Neuronal stem cell (in vitro differentiated cells): ENCODE data around the gene CLNK.

ENCODE experiments used
- DNase-seq: peaks from one replicate; pipeline ENCODE4 v3.0.0-alpha.2; 2013; ENCODE audit warnings: low spot score
- H2AFZ ChIP-seq: one replicate; pipeline ENCODE4 v1.6.1; 2013; ENCODE audit warnings: mild to moderate bottlenecking, low read length, inconsistent platforms
- H2AK5ac ChIP-seq: 2 replicates; pipeline ENCODE4 v1.6.1; 2013; ENCODE audit warnings: low read depth, mild to moderate bottlenecking, inconsistent platforms, low read length, moderate library complexity, mixed read lengths
- H2BK120ac ChIP-seq: 2 replicates; pipeline ENCODE4 v1.6.1; 2013; ENCODE audit warnings: low read depth, mild to moderate bottlenecking, inconsistent platforms, low read length, moderate library complexity, mixed read lengths
- H2BK12ac ChIP-seq: one replicate; pipeline ENCODE4 v1.6.1; 2013; ENCODE audit warnings: low read length, inconsistent platforms
- H2BK15ac ChIP-seq: 2 replicates; pipeline ENCODE4 v1.6.1; 2013; ENCODE audit warnings: mild to moderate bottlenecking, low read length, inconsistent platforms, mixed read lengths
- H2BK5ac ChIP-seq: one replicate; pipeline ENCODE4 v1.6.1; 2013; ENCODE audit warnings: inconsistent platforms, mild to moderate bottlenecking, low read length, moderate library complexity
- H3K14ac ChIP-seq: one replicate; pipeline ENCODE4 v1.6.1; 2013; ENCODE audit warnings: low read length, inconsistent platforms
- H3K18ac ChIP-seq: 2 replicates; pipeline ENCODE4 v1.6.1; 2013; ENCODE audit warnings: low read length, inconsistent platforms
- H3K23ac ChIP-seq: 2 replicates; pipeline ENCODE4 v1.6.1; 2013; ENCODE audit warnings: low read depth, mild to moderate bottlenecking, mixed read lengths, low read length, inconsistent platforms; ENCODE audit not compliant: poor library complexity
- H3K27ac ChIP-seq: replicated peaks from 3 replicates; pipeline ENCODE4 v1.5.1; 2013; ENCODE audit warnings: low read length, inconsistent platforms
- H3K27me3 ChIP-seq, 3 experiments: 2 replicates each; pipeline ENCODE4 v1.6.1; 2013; ENCODE audit warnings: low read length in 3 of 3, mild to moderate bottlenecking in 2 of 3, inconsistent platforms in 1 of 3, low read depth in 1 of 3, mixed read lengths in 1 of 3, moderate library complexity in 1 of 3; ENCODE audit not compliant: control insufficient read depth in 3 of 3, insufficient read depth in 3 of 3
- H3K36me3 ChIP-seq, 2 donors: replicated peaks in 1 of 2; 2 replicates each; pipeline ENCODE4 v1.6.1; 2013; ENCODE audit warnings: low read length in 2 of 2; ENCODE audit not compliant: control insufficient read depth in 2 of 2, insufficient read depth in 2 of 2
- H3K4ac ChIP-seq: 2 replicates; pipeline ENCODE4 v1.6.1; 2013; ENCODE audit warnings: inconsistent platforms, mild to moderate bottlenecking, low read length, moderate library complexity
- H3K4me1 ChIP-seq, 2 donors: 1 replicate in 1 of 2; 2 replicates in 1 of 2; pipeline ENCODE4 v1.6.1; 2013; ENCODE audit warnings: low read length in 2 of 2, low read depth in 1 of 2; ENCODE audit not compliant: control insufficient read depth in 2 of 2, insufficient read depth in 1 of 2
- H3K4me2 ChIP-seq: one replicate; pipeline ENCODE4 v1.6.1; 2013; ENCODE audit warnings: mild to moderate bottlenecking, low read length, inconsistent platforms; ENCODE audit not compliant: insufficient read depth, poor library complexity, severe bottlenecking
- H3K4me3 ChIP-seq, 2 donors: 2 replicates each; pipeline ENCODE4 v1.5.1; 2013; ENCODE audit warnings: low read length in 2 of 2, mild to moderate bottlenecking in 2 of 2, inconsistent platforms in 1 of 2, moderate library complexity in 1 of 2
- H3K79me1 ChIP-seq: one replicate; pipeline ENCODE4 v1.6.1; 2013; ENCODE audit warnings: low read depth, mild to moderate bottlenecking, inconsistent platforms, low read length, moderate library complexity
- H3K9ac ChIP-seq: one replicate; pipeline ENCODE4 v1.6.1; 2013; ENCODE audit warnings: mild to moderate bottlenecking, low read depth, low read length, inconsistent platforms; ENCODE audit not compliant: poor library complexity
- H3K9me3 ChIP-seq, 2 donors: replicated peaks in 1 of 2; 2 replicates each; pipeline versions ENCODE3 to v1.6.1; 2013; ENCODE audit warnings: low read length in 2 of 2, mild to moderate bottlenecking in 2 of 2, inconsistent platforms in 1 of 2, low read depth in 1 of 2, mixed read lengths in 1 of 2, moderate library complexity in 1 of 2; ENCODE audit not compliant: control insufficient read depth in 2 of 2, insufficient read depth in 1 of 2
- H4K8ac ChIP-seq: one replicate; pipeline ENCODE4 v1.6.1; 2013; ENCODE audit warnings: low read depth, mild to moderate bottlenecking, inconsistent platforms, low read length, moderate library complexity
- H4K91ac ChIP-seq: one replicate; pipeline ENCODE4 v1.6.1; 2013; ENCODE audit warnings: low read length, low read depth, mild to moderate bottlenecking, inconsistent platforms; ENCODE audit not compliant: poor library complexity
- whole genome bisulfite sequencing, 2 donors: extraction: QIAGEN DNeasy Blood & Tissue Kit; methylation state at CpG; one replicate each; pipeline ENCODE4 v1.1.7; 2013; ENCODE audit warnings: missing lambda C conversion rate in 2 of 2, mixed read lengths in 1 of 2; ENCODE audit not compliant: insufficient read length in 2 of 2, insufficient replicate concordance in 1 of 2; ENCODE audit errors: extremely low coverage in 2 of 2; 5-methylcytosine and 5-hydroxymethylcytosine counted together

The CLNK gene

DNA sequence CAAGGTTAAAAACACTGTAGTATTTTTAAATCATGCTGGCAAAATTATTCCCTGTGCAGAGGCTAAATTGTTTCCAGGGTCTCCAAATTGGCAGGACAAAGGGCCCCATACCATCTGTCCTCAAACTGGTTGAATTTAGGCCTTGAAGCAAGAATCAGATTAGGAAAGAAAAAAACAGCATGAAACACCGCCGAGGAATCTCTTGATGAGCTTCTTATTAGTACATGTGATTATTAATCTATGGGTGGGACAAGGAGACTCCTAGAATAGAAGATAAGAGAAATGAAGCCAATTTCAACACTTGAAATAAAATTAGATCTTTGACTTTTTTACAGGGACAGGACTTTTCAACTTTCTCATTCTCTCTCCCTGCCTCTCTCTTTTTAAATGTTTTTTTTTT, 7.1 kb upstream of the CLNK start:
- Histone ChIP-seq H2AFZ (no peak overlapping the region), H4K8ac (no peak overlapping the region), H3K4me3 (no peak overlapping the region), H3K4ac (no peak overlapping the region), H2BK12ac (no peak overlapping the region), H3K36me3 (no peaks in the 10 kb centered on the region), H3K14ac (no peak overlapping the region), H2BK5ac (no peak overlapping the region), H3K79me1 (no peaks in the 10 kb centered on the region), H2BK120ac (no peak overlapping the region), H3K9me3 (peaks cover 0 to 7% of the 10 kb centered on the region in 2 donors), H3K18ac (no peak overlapping the region), H3K4me2 (no peak overlapping the region), H3K9ac (no peak overlapping the region), H3K27ac (no peak overlapping the region), H4K91ac (no peak overlapping the region), H2AK5ac (no peak overlapping the region), H3K4me1 (peaks cover 0 to 4% of the 10 kb centered on the region in 2 donors), H3K23ac (no peak overlapping the region), H3K27me3 (no peaks in the 10 kb centered on the region), H2BK15ac (no peak overlapping the region)
- no CpG with 5 or more reads among the region's 2 CpGs for WGBS, 2 donors
- no peak for DNase-seq

DNA sequence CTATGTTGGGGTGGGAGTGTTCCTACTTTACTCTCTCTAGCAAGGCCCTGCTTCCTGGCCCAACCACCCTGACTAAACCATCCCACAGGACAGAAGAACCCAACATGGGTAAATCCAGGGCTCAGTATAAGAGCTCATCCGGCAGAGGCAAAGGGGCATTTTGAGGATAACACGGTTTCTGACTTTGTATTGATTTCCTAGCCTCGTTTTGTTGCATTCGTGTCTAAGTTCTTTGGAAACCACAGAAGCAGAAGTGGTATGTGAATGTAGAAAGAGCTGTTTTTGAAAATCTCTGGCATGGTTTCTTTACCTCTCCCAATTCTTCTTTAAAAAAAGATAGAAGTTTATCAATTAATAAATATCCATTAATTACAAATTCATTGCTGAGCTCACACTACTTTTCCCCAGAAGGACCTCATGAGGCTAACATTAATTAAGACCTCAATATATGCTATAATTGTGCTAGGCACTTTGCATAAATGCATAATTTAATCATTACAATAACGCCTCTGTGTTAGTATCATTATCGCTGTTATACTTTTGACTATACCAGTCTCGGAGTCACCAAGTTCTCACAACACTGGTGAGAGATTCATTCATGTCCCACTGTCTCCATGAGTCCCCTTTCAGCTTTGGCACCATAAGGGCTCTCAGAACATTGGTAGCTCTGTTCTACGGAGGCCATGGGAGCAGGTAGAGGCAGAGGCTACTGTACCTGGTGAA, 5.8 kb upstream of the CLNK start:
- H2BK15ac ChIP-seq: no peak overlapping the region
- no peak overlapping the region for H3K14ac ChIP-seq
- H2AK5ac ChIP-seq: no peak overlapping the region
- H4K91ac ChIP-seq: no peak overlapping the region
- H3K4me1 ChIP-seq: peaks cover 2 to 7% of the 10 kb centered on the region in 2 donors
- no peak overlapping the region for H3K23ac ChIP-seq
- no CpG with 5 or more reads among the region's 8 CpGs for WGBS, 2 donors
- no peak overlapping the region for H3K18ac ChIP-seq
- no peak overlapping the region for H2BK120ac ChIP-seq
- H3K4me3 ChIP-seq: no peak overlapping the region
- H3K27me3 ChIP-seq: peaks cover 0 to 1% (median 0%) of the 10 kb centered on the region in 3 experiments
- H3K36me3 ChIP-seq: no peaks in the 10 kb centered on the region
- DNase-seq: no peak
- H2BK5ac ChIP-seq: no peak overlapping the region
- H2AFZ ChIP-seq: no peak overlapping the region
- H3K79me1 ChIP-seq: no peaks in the 10 kb centered on the region
- H3K4ac ChIP-seq: no peak overlapping the region
- H3K4me2 ChIP-seq: no peak overlapping the region
- no peak overlapping the region for H4K8ac ChIP-seq
- peaks cover 0 to 7% of the 10 kb centered on the region in 2 donors for H3K9me3 ChIP-seq
- H2BK12ac ChIP-seq: no peak overlapping the region
- no peak overlapping the region for H3K9ac ChIP-seq
- no peak overlapping the region for H3K27ac ChIP-seq

DNA sequence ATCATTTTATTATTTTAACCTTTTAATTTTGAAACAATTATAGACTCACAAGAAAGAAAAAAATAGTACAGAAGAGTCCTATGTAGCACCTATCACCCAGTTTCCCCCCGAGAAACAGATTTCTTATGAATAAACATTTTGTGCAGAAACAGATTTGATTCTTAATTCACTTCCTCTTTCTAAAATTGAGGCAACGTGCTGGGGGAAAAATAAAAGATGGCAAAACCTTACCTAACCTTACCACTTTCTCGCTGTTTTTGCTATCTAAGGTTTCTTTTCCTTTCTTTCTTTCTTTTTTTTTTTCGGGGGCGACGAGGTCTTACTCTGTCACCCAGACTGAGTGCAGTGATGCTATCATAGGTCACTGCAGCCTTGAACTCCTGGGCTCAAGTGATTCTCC, 4.3 kb upstream of the CLNK start:
- H2BK12ac ChIP-seq: no peak overlapping the region
- H3K4me2 ChIP-seq: no peak overlapping the region
- H3K36me3 ChIP-seq: no peaks in the 10 kb centered on the region
- H3K18ac ChIP-seq: no peak overlapping the region
- H3K4me3 ChIP-seq: no peak overlapping the region
- H2BK120ac ChIP-seq: no peak overlapping the region
- H4K8ac ChIP-seq: no peak overlapping the region
- H3K4ac ChIP-seq: no peak overlapping the region
- no peak overlapping the region for H3K23ac ChIP-seq
- H2BK5ac ChIP-seq: no peak overlapping the region
- WGBS, 2 donors: no CpG with 5 or more reads among the region's 6 CpGs
- DNase-seq: no peak
- H3K9ac ChIP-seq: no peak overlapping the region
- no peaks in the 10 kb centered on the region for H3K79me1 ChIP-seq
- peaks cover 2 to 7% of the 10 kb centered on the region in 2 donors for H3K4me1 ChIP-seq
- H3K9me3 ChIP-seq: peaks cover 0 to 7% of the 10 kb centered on the region in 2 donors
- H3K27ac ChIP-seq: no peak overlapping the region
- H2AK5ac ChIP-seq: no peak overlapping the region
- H4K91ac ChIP-seq: no peak overlapping the region
- H2BK15ac ChIP-seq: no peak overlapping the region
- H2AFZ ChIP-seq: no peak overlapping the region
- H3K27me3 ChIP-seq: peaks cover 0 to 1% (median 0%) of the 10 kb centered on the region in 3 experiments
- H3K14ac ChIP-seq: no peak overlapping the region

DNA sequence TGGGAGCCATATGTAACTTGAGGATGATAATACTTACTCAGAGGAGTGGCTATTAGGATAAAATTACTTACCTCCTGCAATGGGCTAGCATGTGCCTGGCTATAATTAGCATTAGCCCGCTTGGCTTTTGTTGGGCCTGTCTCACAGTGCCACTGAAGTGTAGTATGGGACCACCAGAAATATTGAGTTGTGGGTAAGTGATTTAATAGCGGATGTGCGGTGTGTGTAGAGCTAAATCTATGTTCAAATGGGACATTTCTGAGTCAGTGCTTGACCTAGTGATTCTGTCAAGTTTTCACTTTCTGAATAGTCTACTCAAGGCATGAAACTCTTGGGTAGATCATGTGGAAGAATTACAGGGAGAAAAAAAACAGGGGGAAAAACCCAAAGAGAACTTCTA, 3.5 kb upstream of the CLNK start:
- Histone ChIP-seq H4K91ac (no peak overlapping the region), H2BK5ac (no peak overlapping the region), H3K4me3 (no peak overlapping the region), H3K9ac (no peak overlapping the region), H3K18ac (no peak overlapping the region), H3K27me3 (peaks cover 0 to 1% (median 0%) of the 10 kb centered on the region in 3 experiments), H3K27ac (no peak overlapping the region), H4K8ac (no peak overlapping the region), H2BK120ac (no peak overlapping the region), H3K4me1 (peaks cover 2 to 7% of the 10 kb centered on the region in 2 donors), H2AK5ac (no peak overlapping the region), H3K4me2 (no peak overlapping the region), H3K4ac (no peak overlapping the region), H3K36me3 (no peaks in the 10 kb centered on the region), H3K9me3 (peaks cover 0 to 3% of the 10 kb centered on the region in 2 donors), H3K23ac (no peak overlapping the region), H2BK15ac (no peak overlapping the region), H3K14ac (no peak overlapping the region), H2AFZ (peak overlapping the region; percentile 5), H2BK12ac (no peak overlapping the region), H3K79me1 (no peaks in the 10 kb centered on the region)
- no peak for DNase-seq
- WGBS, 2 donors: no CpG with 5 or more reads among the region's 3 CpGs
